Mucosa of stomach (tissue), 1 donor: ENCODE results near the gene YPEL3.

ENCODE experiments used
- H3K27me3 ChIP-seq: one replicate; pipeline ENCODE4 v1.7.0; 2013; ENCODE audit warnings: mild to moderate bottlenecking, low read length; ENCODE audit not compliant: control insufficient read depth, insufficient read depth
- H3K36me3 ChIP-seq: one replicate; pipeline ENCODE4 v1.7.0; 2013; ENCODE audit warnings: low read length; ENCODE audit not compliant: control insufficient read depth, insufficient read depth
- H3K4me1 ChIP-seq: one replicate; pipeline ENCODE4 v1.7.0; 2013; ENCODE audit warnings: mild to moderate bottlenecking, low read length; ENCODE audit not compliant: control insufficient read depth, insufficient read depth
- H3K4me3 ChIP-seq: one replicate; pipeline ENCODE4 v1.7.0; 2013; ENCODE audit warnings: low read length
- H3K9ac ChIP-seq: one replicate; pipeline ENCODE4 v1.7.0; 2013; ENCODE audit warnings: mild to moderate bottlenecking, low read length, moderate library complexity
- H3K9me3 ChIP-seq: one replicate; pipeline ENCODE4 v1.7.0; 2013; ENCODE audit warnings: mild to moderate bottlenecking, low read length, moderate library complexity; ENCODE audit not compliant: control insufficient read depth
- donor health status: Pancreatic carcinoma.

The YPEL3 gene

GRCh38 chr16:30070490-30070889 lies 25.5 kb downstream of the YPEL3 start:
- peaks cover 34% of the 10 kb centered on the region for H3K4me1 ChIP-seq
- H3K36me3 ChIP-seq: peaks cover 35% of the 10 kb centered on the region
- no peaks in the 10 kb centered on the region for H3K27me3 ChIP-seq

GRCh38 chr16:30069611-30070462 lies 26.2 kb downstream of the YPEL3 start:
- no peak overlapping the region for H3K4me3 ChIP-seq
- H3K27me3 ChIP-seq: no peaks in the 10 kb centered on the region
- H3K9me3 ChIP-seq: no peaks in the 10 kb centered on the region
- H3K9ac ChIP-seq: no peak overlapping the region
- peaks cover 35% of the 10 kb centered on the region for H3K36me3 ChIP-seq
- H3K4me1 ChIP-seq: peaks cover 28% of the 10 kb centered on the region

More at GRCh38 chr16:30070490-30070889, 25.5 kb downstream of the YPEL3 start:
- no peaks in the 10 kb centered on the region for H3K9me3 ChIP-seq
- no peak overlapping the region for H3K4me3 ChIP-seq
- no peak overlapping the region for H3K9ac ChIP-seq

- no peaks in the 10 kb centered on the region for H3K9me3 ChIP-seq
- H3K4me3 ChIP-seq: no peak overlapping the region
- H3K4me1 ChIP-seq: peaks cover 36% of the 10 kb centered on the region
- no peaks in the 10 kb centered on the region for H3K27me3 ChIP-seq
- peaks cover 35% of the 10 kb centered on the region for H3K36me3 ChIP-seq
- H3K9ac ChIP-seq: no peak overlapping the region
Measured at GRCh38 chr16:30068750-30069610, 27.0 kb downstream of the YPEL3 start.

- peaks cover 43% of the 10 kb centered on the region for H3K4me1 ChIP-seq
Measured at GRCh38 chr16:30068333-30068732, 27.7 kb downstream of the YPEL3 start.

DNA sequence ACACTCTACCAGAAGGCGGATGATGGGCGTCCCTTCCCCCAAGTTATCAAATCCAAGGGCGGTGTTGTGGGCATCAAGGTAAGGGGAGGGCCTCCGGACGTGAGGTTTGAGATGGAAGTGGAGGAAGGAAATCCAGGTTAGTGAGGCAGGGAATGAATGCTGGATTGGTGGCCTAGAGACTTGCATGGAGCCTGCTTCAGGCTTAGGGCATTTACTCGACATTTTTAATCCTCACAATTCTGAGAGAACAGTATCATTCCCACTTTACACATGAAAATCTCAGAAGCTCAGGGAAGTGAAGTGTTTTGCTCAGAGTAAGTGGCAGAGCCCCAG lies 28.5 kb downstream of the YPEL3 start:
- H3K4me1 ChIP-seq: peaks cover 46% of the 10 kb centered on the region
- H3K9me3 ChIP-seq: no peaks in the 10 kb centered on the region
- peak overlapping the region; percentile 96 for H3K9ac ChIP-seq
- H3K27me3 ChIP-seq: no peaks in the 10 kb centered on the region
- H3K4me3 ChIP-seq: peak overlapping the region; percentile 98
- H3K36me3 ChIP-seq: peaks cover 35% of the 10 kb centered on the region

More at GRCh38 chr16:30068333-30068732, 27.7 kb downstream of the YPEL3 start:
- H3K36me3 ChIP-seq: peaks cover 35% of the 10 kb centered on the region
- H3K27me3 ChIP-seq: no peaks in the 10 kb centered on the region
- H3K9me3 ChIP-seq: no peaks in the 10 kb centered on the region
- H3K9ac ChIP-seq: no peak overlapping the region
- H3K4me3 ChIP-seq: no peak overlapping the region

DNA sequence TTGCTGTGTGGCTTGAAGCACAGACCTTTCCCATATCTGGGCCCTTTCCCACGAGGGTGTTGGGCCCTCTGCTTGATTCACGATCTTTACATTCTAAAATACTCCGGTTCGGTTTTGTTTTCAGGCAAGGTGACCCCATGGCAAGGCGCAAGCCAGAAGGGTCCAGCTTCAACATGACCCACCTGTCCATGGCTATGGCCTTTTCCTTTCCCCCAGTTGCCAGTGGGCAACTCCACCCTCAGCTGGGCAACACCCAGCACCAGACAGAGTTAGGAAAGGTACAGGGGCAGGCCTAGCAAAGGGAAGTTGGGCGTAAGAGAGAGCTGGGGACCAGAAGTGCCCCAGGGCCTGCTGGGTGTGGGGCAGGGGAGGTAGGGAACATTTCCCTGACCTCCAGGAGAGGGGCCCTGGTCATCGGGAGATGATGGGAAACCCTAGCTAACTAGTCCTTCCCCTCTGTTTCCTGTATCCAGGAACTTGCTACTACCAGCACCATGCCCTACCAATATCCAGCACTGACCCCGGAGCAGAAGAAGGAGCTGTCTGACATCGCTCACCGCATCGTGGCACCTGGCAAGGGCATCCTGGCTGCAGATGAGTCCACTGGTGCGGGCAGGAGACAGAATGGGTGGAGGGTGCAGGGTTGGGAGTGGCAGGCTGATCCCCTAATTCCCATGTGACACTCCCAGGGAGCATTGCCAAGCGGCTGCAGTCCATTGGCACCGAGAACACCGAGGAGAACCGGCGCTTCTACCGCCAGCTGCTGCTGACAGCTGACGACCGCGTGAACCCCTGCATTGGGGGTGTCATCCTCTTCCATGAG lies 29.0 kb downstream of the YPEL3 start:
- Histone ChIP-seq H3K9me3 (no peaks in the 10 kb centered on the region), H3K36me3 (peaks cover 35% of the 10 kb centered on the region), H3K9ac (peak overlapping the region; percentile 96), H3K27me3 (no peaks in the 10 kb centered on the region), H3K4me1 (peaks cover 46% of the 10 kb centered on the region), H3K4me3 (peak overlapping the region; percentile 98)

DNA sequence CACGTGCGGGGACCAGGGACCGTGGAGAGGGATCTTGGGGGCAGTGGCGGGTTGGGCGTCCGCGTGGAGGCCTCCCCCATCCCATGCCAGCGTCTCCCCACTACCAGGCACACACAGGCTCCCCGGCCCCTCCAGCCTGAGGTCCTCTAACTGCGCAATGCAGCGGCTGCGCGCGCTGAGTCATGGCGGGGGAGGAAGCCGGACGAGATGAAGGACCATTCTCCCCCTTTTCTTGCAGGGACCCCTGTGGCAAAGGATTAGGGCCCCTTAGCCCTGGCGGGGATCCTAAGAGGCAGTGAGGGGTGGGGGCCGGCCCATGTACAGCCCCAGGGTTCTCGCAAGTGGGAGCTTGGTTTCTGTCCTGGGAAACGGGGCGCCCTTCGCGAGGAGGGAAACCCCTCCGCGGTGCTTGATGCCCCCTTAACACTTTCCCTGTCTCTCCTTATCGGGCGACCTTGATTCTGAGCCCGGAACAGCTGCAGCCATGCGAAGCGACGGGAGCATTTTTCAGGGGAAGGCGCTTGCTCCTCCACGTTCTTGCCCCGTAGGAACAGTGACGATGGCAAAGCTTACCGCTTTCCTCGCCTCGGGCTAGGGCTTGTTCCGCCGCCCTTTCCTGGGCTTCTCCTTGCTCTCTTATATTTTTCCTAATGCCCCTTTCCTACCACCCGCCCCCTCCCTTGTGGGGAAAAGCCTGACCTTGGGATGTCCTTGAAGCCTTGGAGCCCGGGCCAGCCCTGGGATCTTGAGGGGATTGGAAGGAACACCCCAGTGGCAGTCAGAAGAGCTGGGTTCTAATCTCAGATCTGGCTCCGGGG lies 29.9 kb downstream of the YPEL3 start:
- Histone ChIP-seq H3K9me3 (no peaks in the 10 kb centered on the region), H3K27me3 (no peaks in the 10 kb centered on the region), H3K9ac (peak overlapping the region; percentile 96), H3K36me3 (peaks cover 35% of the 10 kb centered on the region), H3K4me1 (peaks cover 46% of the 10 kb centered on the region), H3K4me3 (peak overlapping the region; percentile 98)

GRCh38 chr16:30065102-30065942 lies 30.7 kb downstream of the YPEL3 start, which contains the start of gene ALDOA:
Gene ALDOA (plus strand): TSS chr16:30065760. CDS start chr16:30066898, 1,138 bp downstream.
- Histone ChIP-seq H3K27me3 (no peaks in the 10 kb centered on the region), H3K4me1 (peaks cover 46% of the 10 kb centered on the region), H3K9me3 (no peaks in the 10 kb centered on the region), H3K9ac (peak within 1 kb of the TSS; percentile 96), H3K36me3 (peaks cover 28% of the 10 kb centered on the region), H3K4me3 (peak within 1 kb of the TSS; percentile 98)

- H3K9me3 ChIP-seq: no peaks in the 10 kb centered on the region
- peaks cover 43% of the 10 kb centered on the region for H3K4me1 ChIP-seq
- H3K36me3 ChIP-seq: peaks cover 22% of the 10 kb centered on the region
- H3K27me3 ChIP-seq: no peaks in the 10 kb centered on the region
- peak overlapping the region; percentile 88 for H3K9ac ChIP-seq
- peak overlapping the region; percentile 82 for H3K4me3 ChIP-seq
Measured at GRCh38 chr16:30064729-30065101, 31.3 kb downstream of the YPEL3 start.

- H3K9ac ChIP-seq: peak overlapping the region; percentile 88
- H3K4me1 ChIP-seq: peaks cover 37% of the 10 kb centered on the region
- no peaks in the 10 kb centered on the region for H3K27me3 ChIP-seq
- H3K9me3 ChIP-seq: no peaks in the 10 kb centered on the region
- peaks cover 16% of the 10 kb centered on the region for H3K36me3 ChIP-seq
- peak overlapping the region; percentile 82 for H3K4me3 ChIP-seq
Measured at GRCh38 chr16:30063893-30064728, 31.9 kb downstream of the YPEL3 start.
